DMS153 treated with DMSO at 0.1 percent for 48 hours (cell line): ENCODE data around the gene RPTOR.
"Not testable (repeated sequence)": the region's sequence is repeated elsewhere in the genome, so short reads cannot be mapped to it uniquely, and the experiment has no call there.

Source experiments
- DNase-seq: peaks from one replicate; lab custom pipeline; 2025; ENCODE audit not compliant: unreplicated experiment; lab: John Stamatoyannopoulos, UW

The RPTOR gene

GRCh38 chr17:80552523-80552922 is 7.9 kb downstream of the RPTOR start:
- DNase-seq, result no peak

GRCh38 chr17:80555266-80555665 is 10.6 kb downstream of the RPTOR start:
- DNase-seq, result no peak

DNA sequence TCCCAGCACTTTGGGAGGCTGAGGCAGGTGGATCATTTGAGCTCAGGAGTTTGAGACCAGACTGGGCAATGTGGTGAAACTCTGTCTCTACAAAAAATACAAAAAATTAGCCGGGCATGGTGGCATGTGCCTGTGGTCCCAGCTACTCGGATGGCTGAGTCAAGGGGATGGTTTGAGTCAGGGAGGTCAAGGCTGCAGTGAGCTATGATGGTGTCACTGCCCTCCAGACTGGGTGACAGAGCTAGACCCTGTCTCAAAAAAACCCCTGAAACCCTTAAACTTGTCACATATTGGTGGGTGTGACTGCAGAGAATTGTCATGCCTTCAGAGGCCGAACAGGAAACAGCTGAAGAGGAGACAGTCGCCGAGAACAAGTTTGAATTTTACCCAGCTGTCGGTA is 13.4 kb downstream of the RPTOR start:
- DNase-seq, result no peak

DNA sequence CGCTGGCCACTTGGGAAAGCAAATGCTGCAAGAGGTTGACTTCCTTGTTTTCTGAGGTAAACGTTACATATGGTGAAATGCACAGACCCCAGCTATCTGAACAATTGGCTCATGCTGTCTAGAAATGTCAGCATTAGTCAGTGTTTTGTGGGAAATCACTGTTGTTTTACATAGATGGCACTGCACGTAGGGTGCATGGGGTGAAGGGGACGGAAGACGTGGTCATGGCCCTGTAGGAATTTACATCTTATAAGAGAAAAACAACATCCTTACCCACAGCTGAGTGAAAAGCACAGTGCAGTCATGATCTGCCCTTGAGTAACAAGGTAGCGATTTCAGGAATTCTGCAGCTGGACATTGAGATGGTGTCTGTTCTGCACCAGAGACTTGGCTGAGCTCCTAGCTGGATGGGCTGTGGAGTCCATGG is 15.2 kb downstream of the RPTOR start:
- DNase-seq, result no peak

DNA sequence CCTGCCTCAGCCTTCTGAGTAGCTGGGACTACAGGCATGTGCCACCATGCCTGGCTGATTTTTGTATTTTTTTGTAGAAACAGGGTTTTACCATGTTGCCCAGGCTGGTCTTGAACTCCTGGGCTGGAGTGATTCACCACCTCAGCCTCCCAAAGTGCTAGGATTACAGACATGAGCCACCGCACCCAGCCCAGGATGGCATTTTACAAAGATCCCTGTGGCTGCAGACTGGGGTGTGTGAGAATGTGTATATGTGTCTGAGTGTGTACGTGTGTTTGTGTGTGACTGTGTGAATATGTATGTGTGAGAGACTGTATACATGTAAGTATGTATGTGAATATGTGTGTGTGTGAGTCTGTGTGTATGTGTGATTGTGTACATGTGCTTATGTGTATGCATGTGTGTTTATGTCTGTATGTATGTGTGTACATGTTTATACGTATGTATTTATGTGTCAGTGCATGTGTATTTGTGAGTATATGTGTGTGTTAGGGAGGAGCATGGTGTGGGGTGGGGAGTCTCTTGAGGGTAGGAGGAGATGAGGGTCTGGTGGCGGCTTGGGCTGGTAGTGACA is 17.0 kb downstream of the RPTOR start:
- DNase-seq, result no peak

- DNase-seq, result no peak
Measured at GRCh38 chr17:80564545-80564944, 19.9 kb downstream of the RPTOR start.

GRCh38 chr17:80565343-80566053 is 20.9 kb downstream of the RPTOR start:
- no peak for DNase-seq

- no peak for DNase-seq
Measured at GRCh38 chr17:80566054-80566400, 21.4 kb downstream of the RPTOR start.

DNA sequence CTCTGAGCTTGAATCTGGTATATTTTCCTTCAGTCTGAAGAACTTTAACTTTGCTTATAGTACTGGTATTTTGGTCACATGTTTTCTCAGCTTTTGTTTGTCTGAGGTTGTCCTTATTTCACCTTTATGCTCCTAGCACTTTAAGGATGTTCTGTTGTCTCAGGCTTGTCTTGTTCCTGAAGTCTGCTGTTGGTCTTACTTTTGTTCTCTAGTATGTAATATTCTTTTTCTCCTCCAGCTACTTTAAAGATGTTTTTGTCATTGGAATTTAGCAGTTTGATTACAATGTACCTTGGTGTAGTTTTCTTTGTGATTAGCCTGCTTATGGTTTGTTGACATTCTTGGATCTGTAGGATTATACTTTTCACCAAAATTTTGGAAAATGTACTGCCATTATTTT is 23.6 kb downstream of the RPTOR start:
- DNase-seq, result no peak

DNA sequence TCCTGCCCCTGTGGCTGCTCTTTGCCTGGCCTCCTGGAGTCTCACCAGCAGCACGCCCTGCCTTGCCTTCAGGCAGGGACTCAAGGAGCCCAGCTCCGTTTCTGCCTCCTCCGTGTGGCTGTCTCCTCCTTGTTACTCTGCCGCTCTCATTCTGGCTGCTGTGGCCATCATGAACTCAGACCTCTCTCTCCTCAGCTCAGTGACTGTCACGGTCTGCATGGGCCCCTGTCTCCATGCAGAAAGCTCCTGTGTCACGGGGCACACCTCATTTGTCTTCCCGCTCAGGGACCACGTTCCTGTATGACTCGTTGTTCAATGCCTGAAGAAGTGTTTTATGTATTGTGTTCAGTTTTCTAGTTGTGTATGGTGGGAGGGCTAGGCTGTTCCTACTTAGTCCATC is 25.3 kb downstream of the RPTOR start:
- DNase-seq, result no peak

DNA sequence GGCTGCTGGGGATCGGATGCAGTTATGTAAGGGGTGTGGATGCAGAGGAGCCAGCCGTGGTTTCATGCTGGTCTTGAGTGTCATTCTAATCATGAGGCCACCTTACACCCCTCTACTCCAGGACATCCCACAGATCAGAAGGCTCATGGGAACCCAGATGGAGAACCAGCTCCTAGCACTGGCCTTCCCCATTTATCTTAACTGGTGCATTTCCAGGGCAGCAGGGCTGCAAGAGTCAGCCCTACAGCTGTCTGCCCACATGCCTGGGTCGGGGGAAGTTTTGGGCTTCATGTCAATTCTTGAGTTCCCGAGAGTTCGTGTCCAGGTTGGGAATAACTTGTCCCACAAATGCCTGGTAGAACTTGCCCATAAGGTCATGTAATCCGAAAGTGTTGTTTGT is 29.1 kb downstream of the RPTOR start:
- no peak for DNase-seq

DNA sequence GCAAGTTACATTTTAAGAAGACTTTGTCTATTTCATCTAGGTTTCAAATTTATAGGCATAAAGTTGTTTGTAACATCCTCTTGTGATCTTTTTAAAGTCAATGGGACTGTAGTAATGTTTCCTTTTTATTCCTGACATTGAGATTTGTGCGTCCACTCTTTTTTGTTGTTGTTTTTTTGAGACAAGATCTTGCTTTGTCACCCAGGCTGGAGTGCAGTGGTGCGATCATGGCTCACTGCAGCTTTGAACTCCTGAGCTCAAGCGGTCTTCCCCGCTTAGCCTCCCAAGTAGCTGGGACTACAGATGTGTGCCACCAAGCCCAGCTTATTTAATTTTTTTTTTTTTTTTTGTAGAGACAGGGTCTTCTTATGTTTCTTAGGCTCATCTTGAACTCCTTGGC is 29.9 kb downstream of the RPTOR start:
- DNase-seq, result no peak

DNA sequence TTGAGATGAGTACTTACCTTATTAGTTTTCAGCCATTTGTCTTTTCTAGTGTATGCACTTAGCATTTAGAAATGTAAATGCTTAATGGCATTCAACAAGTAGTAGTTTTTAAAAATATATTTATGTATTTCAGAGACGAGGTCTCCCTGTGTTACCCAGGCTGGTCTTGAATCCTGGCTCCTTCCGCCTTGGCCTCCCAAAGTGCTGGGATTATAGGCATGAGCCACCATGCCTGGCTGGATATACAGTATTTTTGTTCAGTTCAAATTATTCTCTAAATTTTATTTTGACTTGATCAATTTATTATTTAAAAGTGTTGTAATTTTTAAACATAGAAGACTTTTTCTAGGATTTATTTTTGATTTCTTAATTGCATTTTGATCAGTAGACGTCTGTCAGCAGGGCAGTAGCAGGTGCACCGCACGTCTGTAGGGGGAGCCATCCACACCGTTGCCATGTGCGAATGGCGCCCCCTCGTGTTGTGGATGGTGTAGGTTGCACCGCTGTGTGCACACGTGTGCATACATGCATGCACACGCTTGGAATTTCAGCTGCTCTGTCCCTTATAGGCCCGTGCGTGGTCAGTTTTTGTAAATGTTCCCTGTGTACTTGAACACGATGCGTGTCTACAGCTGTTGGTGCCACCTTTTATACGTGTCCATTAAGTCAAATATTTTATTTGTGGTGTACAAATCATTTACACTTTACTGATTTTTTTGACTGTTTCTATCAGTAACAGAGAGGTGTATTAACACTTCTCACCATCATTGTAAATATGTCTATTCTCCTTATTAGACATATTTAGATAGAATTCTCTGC is 30.6 kb downstream of the RPTOR start:
- no peak for DNase-seq

DNA sequence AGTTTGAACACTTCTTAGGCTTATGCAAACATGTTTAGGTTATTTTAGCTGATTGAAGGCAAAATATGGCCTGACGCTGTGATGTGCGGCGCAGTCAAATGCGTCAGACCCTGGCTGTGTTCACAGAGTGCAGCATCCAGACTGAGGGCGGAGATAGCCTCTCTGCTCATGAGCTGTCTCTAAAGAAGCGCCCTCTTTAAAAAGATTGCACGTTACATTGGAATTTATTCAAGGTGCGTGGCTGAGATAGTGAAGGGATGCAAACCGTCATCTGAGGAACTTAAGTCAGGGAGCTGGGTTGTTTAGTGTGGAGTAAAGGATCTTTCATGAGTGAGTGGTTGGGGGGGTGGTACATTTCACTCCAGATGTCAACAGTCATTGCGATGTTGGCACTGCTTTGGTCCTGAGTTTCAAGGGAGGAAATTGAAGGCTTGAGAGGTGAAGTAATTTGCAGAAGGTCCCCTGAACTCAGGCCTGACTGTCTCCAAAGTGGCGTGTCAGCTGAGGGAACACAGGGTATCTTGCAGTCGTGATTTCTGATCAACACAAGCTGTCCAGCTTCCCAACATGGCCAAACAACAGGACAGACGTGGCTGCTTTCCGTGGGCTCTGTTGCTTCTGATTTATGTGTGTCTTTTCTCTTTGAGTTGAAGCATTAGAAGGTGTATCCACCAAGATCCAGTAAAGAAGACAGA is 33.4 kb downstream of the RPTOR start:
- DNase-seq, result no peak

DNA sequence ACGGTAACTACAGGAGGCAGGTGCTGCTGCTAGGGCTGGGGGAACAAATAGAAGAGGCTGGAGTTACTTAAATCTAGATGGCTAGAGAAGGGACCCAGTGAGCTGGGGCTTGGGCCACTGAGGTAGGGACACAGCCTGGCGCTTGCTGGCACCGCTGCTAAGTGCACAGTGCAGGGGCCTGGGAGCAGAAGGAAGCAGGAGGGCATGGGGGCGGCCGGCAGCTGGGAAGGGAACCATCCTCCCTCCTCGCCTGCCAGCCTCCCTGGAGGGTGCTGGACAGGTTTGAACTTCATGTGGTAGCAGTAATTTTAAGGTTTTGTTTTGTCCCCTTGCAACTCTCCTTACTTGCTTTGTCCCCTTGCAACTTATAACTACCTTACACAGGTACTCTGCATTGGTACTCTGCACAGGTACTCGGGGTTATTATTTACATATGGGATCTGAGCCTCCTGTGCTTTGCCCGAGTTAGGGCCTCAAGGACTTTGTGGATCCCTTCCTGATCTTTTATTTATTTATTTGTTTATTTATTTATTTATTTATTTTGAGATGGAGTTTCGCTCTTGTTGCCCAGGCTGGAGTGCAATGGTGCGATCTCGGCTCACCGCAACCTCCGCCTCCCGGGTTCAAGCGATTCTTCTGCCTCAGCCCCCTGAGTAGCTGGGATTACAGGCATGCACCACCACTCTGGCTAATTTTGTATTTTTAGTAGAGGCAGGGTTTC is 34.2 kb downstream of the RPTOR start:
- not testable (repeated sequence) for DNase-seq

GRCh38 chr17:80582165-80582564 is 37.5 kb downstream of the RPTOR start:
- DNase-seq, result no peak

DNA sequence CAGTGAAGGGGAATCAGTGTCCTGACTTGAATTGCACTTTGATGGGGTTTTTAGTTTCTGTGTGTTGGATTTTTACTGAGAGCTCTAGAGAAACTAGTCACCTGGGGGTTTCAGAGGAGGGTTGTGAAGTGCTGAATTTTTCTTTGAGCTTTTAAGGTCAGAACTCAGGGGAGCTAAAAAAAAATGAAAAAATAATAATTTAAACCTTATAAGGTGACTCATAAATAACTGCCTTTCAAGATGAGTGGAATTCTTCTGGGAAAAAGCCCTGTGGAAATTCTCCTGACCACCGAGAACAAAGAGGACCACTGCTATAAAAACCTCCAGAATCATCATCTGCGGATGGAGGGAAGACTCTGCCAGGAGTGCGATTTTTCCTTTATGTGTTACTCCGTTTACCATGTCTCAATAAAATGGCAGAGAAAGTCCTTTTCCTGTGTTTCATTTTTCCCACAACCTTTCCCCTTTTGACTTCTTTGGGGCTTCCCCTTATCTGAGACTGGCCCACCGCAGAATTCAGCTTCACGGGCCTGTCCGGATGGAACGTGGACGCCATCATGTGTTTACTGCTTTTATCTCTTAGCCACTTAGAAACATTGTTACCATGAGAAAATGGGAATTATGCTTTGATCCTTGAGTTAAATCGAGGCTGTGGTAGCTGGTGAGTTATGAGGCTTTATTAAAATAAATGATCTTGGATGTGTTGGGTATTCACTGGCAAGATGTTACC is 39.7 kb downstream of the RPTOR start:
- no peak for DNase-seq

GRCh38 chr17:80585890-80586845 is 41.5 kb downstream of the RPTOR start:
- peak; percentile 63 for DNase-seq

- no peak for DNase-seq
Measured at GRCh38 chr17:80586846-80587228, 42.2 kb downstream of the RPTOR start.
